AG08396 (cell line): ENCODE measurements around the gene TFPI.
"Not testable (repeated sequence)": the region's sequence is repeated elsewhere in the genome, so short reads cannot be mapped to it uniquely, and the experiment has no call there.

ENCODE experiments used
- DNase-seq: peaks from one replicate; pipeline ENCODE4 v3.0.0; 2012; ENCODE audit warnings: low spot score, mixed read lengths

The TFPI gene

GRCh38 chr2:187528042-187528441, 26.2 kb downstream of the TFPI start:
- no peak for DNase-seq

- no peak for DNase-seq
Observed at GRCh38 chr2:187527262-187527661, 27.0 kb downstream of the TFPI start.

GRCh38 chr2:187526792-187527191, 27.4 kb downstream of the TFPI start:
- no peak for DNase-seq

GRCh38 chr2:187525163-187525900, 28.9 kb downstream of the TFPI start:
- no peak for DNase-seq

GRCh38 chr2:187523325-187523724, 30.9 kb downstream of the TFPI start:
- DNase-seq, result no peak

- DNase-seq, result no peak
Observed at GRCh38 chr2:187520121-187520624, 34.1 kb downstream of the TFPI start.

- DNase-seq, result no peak
Observed at GRCh38 chr2:187519419-187520120, 34.7 kb downstream of the TFPI start.

- DNase-seq, result not testable (repeated sequence)
Observed at GRCh38 chr2:187517750-187518361, 36.4 kb downstream of the TFPI start.

- DNase-seq, result not testable (repeated sequence)
Observed at GRCh38 chr2:187516630-187517510, 37.4 kb downstream of the TFPI start.

GRCh38 chr2:187514930-187515329, 39.3 kb downstream of the TFPI start:
- DNase-seq, result no peak

GRCh38 chr2:187514235-187514829, 39.9 kb downstream of the TFPI start:
- DNase-seq, result not testable (repeated sequence)

- not testable (repeated sequence) for DNase-seq
Observed at GRCh38 chr2:187513460-187514234, 40.6 kb downstream of the TFPI start.

GRCh38 chr2:187511356-187512315, 42.6 kb downstream of the TFPI start:
- DNase-seq, result no peak

- DNase-seq, result not testable (repeated sequence)
Observed at GRCh38 chr2:187510419-187511355, 43.5 kb downstream of the TFPI start.

- DNase-seq, result no peak
Observed at GRCh38 chr2:187509667-187510417, 44.4 kb downstream of the TFPI start.

- DNase-seq, result no peak
Observed at GRCh38 chr2:187506416-187506815, 47.8 kb downstream of the TFPI start.

GRCh38 chr2:187505065-187505672, 49.1 kb downstream of the TFPI start:
- no peak for DNase-seq
